ENCODE results near the gene DACT1.

DNA sequence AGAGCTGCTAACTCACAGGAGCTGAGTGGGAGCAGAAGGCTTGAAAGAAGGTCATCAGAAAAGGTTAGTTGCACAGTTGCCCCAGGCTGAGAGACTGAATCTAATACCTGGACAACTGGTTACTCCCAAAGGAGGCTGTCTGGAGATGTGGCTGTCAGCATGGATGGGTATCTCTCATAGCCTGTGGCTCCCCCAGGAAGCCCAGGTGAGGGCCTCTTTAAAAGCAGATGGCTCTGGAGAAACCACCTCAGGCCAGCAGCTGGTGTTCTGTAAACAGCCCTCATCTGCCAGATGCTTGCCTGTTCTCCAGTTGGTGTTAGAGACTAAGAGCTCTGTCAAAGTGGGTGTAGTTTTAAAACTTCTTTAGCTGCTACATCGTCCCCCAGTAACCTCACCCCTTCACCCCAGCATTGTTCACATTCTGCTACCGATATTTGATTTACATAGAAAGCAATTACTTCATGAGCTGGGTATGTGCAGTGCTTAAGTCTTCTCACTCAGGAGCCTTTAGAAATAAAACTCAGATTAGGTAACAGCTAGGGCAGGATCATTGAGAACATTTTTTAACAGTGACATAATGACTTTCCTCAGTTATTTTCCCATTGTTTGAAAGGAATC, 25.8 kb downstream of the DACT1 start:
- TF ChIP-seq SMC3 (IDR thresholded peaks at IDR 0.05; ENCODE audit: low read depth, low read length) (no peak), POLR2AphosphoS5 (IDR thresholded peaks at IDR 0.05; ENCODE audit: low read depth, low read length) (no peak), RFX5 (IDR thresholded peaks at IDR 0.05; ENCODE audit: low read length) (no peak), GATA2 (CRISPR knock-in tag; IDR thresholded peaks at IDR 0.05) (0 out of 2 replicates have a peak, but pooled peaks have one; percentile 13), RXRA (IDR thresholded peaks at IDR 0.05; ENCODE audit: borderline replicate concordance, low read depth) (no peak), EZH2phosphoT487 (IDR thresholded peaks at IDR 0.05; ENCODE audit: borderline replicate concordance, low read depth) (no peak), JUND (IDR thresholded peaks at IDR 0.05) (peak; percentile 32; the same call in 1 of the 2 replicates), YY1 (IDR thresholded peaks at IDR 0.05; ENCODE audit: low read depth) (no peak)
- TF ChIP-seq, protein P1, sequence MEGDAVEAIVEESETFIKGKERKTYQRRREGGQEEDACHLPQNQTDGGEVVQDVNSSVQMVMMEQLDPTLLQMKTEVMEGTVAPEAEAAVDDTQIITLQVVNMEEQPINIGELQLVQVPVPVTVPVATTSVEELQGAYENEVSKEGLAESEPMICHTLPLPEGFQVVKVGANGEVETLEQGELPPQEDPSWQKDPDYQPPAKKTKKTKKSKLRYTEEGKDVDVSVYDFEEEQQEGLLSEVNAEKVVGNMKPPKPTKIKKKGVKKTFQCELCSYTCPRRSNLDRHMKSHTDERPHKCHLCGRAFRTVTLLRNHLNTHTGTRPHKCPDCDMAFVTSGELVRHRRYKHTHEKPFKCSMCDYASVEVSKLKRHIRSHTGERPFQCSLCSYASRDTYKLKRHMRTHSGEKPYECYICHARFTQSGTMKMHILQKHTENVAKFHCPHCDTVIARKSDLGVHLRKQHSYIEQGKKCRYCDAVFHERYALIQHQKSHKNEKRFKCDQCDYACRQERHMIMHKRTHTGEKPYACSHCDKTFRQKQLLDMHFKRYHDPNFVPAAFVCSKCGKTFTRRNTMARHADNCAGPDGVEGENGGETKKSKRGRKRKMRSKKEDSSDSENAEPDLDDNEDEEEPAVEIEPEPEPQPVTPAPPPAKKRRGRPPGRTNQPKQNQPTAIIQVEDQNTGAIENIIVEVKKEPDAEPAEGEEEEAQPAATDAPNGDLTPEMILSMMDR (IDR thresholded peaks at IDR 0.05), result no peak

All from SK-N-SH (cell line).